HG03469 (cell line): ENCODE results near the gene NOL3.

ENCODE experiments used
- ATAC-seq: cut with Tn5 transposase; IDR thresholded peaks from one replicate; pipeline ENCODE4 v1.9.1; 2021; ENCODE audit warnings: mild to moderate bottlenecking, moderate library complexity, moderate number of reproducible peaks; ENCODE audit not compliant: unreplicated experiment

Gene NOL3

DNA sequence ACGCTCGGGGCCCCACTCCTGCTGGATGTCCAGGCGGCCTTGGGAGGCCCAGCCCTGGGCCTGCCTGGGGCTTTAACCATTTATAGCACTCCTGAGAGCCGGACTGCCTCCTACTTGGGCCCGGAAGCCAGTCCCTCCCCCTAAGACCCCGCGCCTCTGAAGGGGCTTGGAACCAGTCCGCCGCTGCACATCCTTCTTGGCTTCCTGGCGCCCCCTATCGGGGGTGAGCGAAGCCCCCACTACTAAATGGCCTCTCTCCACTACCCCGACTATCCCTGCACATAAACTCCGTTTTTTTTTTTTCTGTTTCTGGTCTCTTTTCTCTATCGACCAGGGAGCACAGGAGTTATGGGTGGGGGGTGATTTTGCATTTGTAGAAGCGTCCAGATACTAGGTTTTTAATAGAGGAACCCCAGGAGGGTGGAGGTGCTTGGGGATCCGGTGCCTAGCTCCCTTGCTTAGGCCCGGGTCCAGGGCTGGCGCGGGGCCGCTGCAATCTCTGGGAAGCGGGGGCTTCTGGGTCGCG, 633 bp upstream of the NOL3 start:
- no peak for ATAC-seq

DNA sequence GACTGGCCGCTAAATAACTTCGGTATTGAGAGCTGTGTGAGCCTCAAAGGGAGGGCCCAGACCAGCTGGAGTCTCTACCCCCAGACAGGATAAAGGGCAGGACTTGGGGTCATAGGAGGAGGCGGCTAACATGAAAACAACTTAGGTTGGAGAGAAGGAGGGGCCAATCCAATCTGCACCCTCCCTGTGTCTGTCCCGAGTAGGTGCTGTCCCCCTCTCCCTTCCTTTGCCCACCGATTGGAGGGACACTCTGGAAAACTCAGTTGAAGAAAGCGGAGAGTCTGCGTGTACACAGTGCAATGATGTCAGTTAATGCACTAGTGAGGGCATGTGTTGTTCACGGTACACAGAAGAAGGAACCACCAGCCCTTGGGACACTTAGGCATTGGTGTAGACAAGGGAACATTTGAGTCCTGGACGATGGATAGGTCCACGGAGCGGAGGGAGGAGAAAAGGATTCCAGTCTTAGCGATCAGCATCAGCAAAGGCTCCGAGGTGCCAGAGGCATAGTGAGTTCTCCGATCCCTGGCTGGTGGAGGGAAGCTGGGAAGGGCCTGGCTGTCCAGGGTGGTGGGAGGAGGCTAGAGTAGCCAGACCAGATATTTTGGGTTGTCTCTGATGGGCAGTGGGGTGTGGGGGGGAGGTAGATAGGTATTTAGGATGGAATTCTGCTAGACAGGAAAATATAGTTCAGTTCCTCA, 761 bp downstream of the NOL3 start:
- no peak for ATAC-seq

DNA sequence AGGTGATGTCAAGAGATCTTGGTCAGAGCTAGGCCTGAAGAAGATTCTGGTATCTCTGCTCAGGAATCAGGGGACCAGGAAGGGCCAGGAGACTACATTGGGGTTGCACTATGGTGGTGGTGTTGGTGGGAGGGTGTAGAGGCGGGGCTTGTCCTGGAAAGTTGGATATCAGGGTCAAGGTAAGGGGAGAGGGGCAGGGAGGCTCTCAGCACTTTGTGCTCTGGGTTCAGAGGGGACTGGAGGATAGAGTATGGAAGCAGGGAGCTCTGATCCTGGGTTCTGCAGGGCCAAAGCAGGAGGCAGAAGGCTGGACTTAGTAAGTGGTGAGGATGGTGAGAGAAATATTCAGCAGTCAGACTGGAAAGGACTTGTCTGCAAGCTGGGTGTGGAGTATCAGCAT, 3.0 kb downstream of the NOL3 start:
- no peak for ATAC-seq

DNA sequence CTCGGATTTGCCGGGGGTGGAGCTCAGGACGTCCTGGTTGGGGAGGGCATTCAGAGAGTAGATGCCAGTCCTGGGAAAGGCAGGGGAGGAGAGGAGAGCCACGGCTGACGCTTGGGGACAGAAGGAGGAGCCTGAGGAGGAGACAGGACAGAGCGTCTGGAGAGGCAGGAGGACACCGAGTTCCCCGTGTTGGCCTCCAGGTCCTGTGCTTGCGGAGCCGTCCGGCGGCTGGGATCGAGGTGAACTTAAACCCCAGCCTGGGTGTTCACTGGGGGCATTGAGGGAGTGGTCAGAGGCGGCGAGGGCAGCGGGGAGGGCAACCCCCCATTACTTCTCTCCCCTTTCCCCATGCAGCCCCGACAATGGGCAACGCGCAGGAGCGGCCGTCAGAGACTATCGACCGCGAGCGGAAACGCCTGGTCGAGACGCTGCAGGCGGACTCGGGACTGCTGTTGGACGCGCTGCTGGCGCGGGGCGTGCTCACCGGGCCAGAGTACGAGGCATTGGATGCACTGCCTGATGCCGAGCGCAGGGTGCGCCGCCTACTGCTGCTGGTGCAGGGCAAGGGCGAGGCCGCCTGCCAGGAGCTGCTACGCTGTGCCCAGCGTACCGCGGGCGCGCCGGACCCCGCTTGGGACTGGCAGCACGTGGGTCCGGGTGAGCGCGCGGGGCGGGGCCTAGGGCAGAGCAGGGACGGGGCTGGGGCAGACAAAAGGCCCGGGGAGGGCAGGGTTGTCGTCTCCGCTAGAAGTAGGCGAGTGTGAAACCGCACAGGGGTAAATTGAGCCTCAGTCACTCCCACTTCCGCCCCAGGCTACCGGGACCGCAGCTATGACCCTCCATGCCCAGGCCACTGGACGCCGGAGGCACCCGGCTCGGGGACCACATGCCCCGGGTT, 3.7 kb downstream of the NOL3 start:
- no peak for ATAC-seq

DNA sequence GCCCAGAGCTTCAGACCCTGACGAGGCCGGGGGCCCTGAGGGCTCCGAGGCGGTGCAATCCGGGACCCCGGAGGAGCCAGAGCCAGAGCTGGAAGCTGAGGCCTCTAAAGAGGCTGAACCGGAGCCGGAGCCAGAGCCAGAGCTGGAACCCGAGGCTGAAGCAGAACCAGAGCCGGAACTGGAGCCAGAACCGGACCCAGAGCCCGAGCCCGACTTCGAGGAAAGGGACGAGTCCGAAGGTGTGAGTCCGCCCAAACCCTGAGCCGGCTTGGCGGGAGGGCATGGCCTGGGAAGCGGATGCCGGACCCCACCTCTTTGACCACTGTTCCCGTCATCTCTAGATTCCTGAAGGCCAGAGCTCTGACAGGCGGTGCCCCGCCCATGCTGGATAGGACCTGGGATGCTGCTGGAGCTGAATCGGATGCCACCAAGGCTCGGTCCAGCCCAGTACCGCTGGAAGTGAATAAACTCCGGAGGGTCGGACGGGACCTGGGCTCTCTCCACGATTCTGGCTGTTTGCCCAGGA, 4.4 kb downstream of the NOL3 start:
- no peak for ATAC-seq

DNA sequence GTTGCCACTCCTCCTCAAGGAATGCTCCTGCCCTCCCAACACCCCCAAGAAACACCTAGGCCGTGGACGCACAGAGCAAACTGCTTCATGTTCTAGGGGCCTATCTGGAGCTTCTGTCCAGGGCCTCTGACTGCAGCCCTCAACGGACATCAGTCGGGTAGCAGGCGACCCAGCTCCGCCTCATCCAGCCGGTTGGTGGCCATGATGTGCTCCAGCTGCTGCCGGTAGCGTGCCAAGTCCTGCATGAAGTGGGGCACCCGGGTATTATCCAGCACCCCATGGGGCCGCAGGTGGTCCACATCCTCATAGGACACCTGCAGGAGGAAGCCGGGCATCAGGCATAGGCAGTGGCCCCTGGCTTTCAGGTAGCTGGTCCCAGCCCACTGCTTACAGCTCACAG, 6.3 kb downstream of the NOL3 start:
- no peak for ATAC-seq

DNA sequence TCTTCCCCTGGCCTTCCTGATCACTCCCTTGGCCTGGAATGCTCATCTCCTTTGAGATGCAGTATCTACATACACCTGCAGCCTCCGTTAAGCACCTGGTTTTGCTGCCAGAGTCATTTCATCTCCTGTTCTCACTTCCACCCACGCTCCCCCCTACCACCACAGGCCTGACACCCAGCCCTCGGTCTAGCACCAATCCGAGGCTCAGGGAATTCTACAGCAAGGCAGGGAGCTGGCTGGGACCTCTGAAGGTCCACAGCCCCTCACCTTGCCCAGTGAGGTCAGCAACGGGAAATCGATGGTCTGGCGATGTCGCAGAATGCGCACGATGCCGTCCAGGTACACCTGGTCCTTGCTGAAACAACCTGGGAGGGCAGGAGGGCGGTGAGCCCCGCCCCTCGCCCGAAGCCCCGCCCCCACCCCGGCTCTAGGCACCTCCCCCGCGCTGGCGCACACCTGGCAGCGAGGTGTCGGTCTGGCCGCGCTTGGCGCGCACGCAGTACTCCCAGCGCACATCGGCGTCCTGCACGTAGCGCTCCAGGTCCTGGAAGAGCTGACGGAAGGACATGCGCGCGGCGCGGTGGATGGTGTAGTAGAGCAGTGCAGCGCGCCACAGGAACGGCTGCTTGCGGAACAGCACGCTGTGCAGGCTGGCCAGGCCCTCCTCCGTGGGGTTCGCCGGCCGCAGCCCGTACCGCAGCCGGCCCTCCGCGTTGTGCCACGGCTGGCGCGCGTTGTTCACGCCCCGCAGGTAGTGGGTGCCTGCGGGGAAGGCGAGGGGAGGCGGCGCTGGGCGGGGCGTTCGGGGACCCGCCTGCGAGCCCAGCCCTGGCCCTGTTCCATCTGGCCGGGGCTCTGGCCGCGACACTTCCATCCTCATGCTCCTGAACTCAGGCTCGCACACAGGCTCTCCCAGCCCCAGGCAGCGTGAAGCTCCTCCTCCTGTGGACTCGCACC, 7.7 kb downstream of the NOL3 start:
- no peak for ATAC-seq

DNA sequence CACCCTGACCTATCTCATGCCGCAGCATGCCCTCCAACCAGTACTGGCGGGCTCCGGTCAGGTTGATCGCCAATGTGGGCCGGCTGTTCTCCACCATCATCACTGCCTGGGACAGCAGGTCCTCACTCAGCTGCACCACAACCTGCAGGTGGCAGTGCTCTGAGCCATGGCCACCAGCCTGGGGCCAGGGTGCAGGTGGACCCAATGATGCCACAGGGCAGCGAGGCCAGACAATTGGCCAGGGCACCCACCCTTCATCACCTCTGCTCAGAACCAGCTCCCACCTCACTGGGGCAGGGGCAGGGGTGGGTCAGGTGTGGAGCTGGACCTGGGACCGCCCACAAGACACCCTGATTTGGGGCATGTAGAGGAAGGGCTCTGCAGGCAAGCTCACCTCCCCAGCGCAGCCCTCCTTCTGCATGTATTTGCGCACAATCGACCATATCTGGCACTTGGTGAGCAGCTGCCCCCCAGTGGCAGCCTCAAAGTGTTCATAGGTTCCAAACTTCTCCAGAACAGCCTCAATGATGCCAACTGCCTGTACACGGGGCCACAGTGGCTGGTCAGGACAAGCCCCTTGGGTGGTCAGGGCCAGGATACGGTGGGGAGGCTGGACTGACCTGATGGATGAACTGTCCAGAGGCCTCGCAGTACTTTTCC, 9.2 kb downstream of the NOL3 start:
- ATAC-seq: no peak

DNA sequence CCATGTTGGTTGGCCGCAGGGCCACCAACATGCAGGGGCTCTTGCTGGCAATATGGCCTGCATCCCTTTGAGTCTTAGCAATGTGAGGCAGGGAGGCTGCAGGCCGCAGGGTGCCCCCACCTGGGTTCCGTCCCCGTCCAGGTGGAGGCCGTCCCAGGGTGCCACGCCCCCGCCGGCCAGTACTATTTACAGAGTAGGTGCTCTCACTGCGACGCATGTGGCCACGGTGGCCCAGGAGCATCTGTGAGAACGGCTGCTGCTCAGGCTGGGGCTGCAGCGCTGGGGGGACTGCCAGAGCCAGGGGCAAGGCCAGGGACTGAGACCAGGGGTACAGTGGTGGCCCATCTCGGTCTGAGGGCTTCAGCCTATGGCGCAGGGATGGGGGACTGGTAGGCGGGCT, 9.8 kb downstream of the NOL3 start:
- no peak for ATAC-seq

DNA sequence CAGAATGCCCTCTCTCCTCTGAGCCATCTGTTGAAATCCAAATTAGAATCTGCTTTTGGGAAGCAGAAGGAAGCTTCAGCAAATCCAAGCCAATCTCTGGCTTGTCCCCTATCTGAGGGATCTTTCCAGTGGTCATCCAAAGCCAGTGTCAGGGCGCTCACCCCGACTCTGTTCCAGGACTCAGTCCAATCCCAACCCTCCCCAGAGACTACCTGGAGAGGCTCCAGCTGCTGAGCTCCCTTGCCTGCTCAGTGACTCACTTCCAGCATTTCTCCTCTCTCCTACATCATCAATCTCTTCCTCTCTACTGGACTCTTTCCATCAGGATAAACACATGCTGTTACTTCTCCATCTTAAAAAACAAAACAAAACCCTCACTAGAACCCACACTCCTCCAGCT, 11.0 kb downstream of the NOL3 start:
- ATAC-seq: no peak

DNA sequence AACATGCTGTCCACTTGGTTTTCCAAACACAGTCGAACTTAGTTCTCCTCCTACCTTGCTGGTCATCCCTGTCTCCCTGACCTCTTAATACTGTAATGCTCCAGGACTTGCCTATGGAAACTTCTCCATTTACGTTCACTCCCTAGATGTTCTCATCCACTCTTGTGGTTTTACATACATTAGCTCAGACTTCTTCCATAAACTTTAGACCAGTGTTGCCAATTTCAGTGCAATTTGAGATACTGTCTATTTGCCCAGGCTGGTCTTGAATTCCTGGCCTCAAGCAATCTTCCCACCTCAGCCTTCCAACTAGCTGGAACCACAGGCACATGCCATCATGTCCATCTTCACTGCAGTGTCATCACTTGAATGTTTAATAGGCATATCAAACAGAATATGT, 11.9 kb downstream of the NOL3 start:
- ATAC-seq: no peak

DNA sequence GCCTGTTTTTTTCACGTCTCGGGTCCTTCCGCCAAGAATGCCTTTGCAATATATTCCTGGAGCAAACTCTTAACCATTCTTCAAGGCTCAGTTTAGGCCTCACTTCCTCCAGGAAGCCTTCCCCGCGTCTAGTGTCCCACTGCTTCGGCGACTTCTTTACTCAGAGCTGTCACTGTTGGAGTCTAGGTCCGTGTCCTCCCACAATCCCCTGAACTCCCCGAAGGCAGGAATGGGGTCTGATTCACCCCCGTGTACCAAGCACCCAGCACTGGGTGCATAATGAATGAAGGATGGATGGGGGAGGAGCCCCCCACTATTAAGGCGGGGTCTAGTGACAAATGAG, 12.9 kb downstream of the NOL3 start:
- ATAC-seq: no peak

DNA sequence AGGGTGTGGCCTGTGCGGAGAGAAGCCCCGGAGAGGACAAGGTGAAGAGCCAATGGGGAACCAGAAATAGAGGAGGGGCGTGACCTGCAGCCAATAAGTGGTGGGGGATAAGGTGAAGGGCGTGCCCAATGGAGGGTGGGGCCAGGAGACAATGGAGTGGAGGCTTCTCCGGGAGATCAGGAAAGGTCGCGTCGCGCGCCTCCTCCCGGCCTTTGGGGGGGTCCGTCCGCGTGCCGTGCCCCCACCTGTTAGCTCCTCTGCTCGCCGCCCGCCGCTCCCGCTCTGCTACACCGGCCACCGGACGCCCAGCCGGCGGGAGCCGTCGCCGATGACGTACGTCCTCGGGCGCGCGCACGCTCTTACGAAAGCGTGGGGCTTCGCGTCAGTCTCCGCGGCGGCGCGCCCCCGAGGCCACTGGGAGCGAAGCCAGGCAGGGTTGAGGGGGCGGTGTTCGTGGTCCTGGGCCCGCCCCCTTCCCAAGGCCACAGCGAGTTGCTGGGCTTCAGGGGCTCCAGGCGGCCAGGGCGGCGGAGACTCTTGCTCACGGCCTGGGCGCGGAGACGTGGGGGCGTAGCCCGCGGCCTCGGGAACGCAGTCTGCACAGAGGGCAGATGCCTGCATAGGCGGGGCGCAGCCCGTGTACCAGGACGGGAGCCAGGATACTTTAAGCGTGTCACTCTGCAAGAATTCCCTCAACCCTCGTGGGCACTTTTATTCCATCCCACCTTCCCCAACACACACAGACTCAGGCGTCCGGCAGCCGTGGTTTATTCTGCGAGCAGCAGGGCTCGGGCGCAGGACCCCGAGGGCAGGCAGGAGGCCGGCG, 13.5 kb downstream of the NOL3 start, which contains the start of gene MATCAP1:
TSS of gene MATCAP1 (minus strand) at position 337 of the 826 bp plus-strand sequence. CDS start 3,353 bp downstream, outside the sequence.
- peak; percentile 63 for ATAC-seq

DNA sequence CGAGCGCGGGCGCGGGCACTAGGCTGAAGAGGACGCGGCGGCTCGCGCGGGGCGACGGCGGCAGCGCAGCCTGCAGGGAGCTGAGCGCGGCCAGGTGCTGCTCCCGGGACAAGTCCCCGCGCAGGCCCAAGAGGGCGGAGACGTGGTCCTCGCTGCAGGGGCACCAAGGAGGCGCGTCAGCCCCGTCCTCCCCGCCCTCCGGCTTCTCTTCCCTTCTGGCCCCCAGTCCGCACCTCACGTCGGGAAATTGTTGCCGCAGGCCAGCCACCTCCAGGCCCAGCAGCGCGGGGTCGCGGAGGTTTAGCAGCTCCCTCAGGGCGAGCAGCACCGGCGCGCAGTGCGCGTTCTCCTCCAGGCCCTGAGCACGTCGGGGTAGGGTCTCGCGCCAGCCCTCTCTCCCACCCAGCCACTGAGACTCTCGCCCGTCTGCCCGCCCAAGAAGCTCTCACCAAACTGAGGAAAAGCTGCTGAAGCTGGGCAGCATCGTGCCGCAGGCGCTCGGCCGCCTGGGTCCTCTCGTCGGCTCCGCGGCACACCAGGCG, 14.2 kb downstream of the NOL3 start:
- ATAC-seq: no peak

DNA sequence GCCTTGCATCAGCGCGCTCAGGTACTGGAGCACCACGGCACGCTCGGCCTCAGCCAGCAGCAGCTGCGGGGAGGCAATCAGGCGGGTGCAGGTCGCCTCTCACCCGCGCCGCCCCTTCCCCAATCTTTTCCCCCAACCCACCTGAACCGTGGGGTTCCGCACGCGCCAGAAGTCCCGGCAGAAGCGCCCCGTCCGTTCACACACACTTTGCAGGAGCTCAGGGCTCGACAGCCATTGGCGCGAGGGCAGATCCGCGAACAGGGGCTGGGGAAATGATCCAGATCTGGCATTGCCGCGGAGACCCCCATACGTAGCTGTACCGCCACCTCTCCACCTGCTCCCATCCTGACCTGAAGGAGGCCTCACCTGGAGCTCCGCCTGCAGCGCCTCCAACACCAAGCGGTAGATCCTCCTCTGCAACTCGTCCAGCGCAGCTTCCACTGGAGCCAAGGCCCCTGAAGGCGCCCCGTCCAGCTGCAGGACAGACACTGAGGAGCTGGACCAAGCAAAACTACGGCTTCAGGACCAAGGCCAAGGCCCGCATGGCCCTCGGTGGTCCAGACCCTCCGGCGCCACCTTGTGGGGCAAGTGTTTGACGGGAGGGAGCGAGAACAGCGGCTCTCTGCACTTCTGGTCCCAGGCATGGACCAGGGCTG, 14.8 kb downstream of the NOL3 start:
- no peak for ATAC-seq

DNA sequence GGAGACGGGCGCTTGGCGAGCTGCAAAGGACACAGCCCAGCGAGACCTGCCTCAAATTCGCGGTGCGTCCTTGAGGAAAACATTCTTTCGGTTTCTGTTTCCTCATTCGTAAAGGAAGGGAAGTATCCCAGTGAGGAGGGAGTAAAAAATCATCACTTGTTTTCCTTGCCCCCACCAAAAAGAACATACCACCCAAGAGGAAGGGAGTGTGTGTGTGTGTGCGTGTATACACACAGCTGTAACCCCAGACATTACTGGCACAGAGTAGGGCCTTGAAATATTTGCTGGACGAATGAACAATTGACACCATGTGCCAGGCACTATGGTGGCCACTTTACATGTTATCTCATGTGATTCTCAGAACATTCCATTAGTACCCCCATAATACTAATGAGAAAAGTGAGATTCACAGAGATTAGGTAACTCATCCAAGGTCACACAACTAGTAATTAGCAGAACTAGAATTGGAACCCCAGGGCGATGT, 15.4 kb downstream of the NOL3 start:
- ATAC-seq: no peak

DNA sequence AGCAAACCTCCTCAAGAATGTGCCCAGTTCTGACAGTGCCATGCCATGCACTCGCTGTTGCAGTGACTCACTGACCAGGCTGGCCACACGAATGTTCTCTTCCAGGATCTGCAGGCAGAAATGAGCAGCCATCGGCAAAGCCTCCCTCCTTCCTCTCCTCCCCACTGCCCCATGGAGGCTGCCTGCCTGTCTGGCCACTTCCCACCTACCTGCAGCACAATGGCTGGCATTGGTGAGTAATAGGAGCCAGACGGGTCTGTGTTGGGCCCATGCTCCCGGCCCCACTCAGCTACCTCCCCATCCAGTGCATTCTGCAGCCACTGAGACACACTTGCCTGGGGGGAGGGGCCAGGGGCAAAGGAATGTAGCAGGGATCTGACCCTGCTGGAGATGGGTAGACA, 16.2 kb downstream of the NOL3 start:
- no peak for ATAC-seq

DNA sequence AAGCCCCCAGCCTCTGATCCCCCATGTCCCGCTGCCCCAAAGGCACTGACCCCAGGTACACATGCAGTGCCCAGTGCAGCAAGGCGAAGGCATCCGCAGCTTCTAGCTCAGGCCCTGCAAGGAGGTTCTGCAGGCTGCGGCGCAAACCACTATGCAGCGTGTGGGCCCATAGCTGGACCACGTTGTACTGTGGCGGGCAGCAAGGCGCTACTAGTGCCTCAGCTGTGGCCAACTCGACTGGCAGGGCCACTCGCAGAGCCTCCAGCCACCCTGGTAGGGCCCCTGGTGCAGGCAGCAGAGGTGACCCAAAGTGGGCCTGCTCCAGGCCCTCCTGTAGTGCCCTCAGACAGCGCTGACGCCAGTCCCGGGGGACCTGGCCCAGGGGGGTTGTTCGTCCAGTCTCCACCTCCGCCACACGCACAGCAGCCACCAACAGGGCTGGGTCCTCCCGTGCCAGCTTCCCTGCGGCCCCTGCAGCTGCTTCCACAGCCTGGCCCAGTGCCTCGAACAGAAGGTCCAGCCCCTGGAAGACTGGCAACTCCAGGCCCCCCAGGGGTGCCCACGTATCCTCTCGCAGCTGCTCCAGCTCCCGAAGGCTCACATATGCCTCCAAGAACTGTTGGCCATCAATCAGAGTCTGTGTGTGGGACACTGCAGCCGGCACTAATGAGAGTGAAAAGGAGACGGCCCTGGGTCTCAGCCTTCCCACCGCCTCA, 17.0 kb downstream of the NOL3 start:
- ATAC-seq: no peak
